ENCODE data around the gene DHRSX.
"Not testable (repeated sequence)": the region's sequence is repeated elsewhere in the genome, so short reads cannot be mapped to it uniquely, and the experiment has no call there.

DHRSX gene

GRCh38 chrX:2314831-2315365, 185.9 kb downstream of the DHRSX start:
- DNase-seq (ENCODE audit: low spot score), result no peak

DNA sequence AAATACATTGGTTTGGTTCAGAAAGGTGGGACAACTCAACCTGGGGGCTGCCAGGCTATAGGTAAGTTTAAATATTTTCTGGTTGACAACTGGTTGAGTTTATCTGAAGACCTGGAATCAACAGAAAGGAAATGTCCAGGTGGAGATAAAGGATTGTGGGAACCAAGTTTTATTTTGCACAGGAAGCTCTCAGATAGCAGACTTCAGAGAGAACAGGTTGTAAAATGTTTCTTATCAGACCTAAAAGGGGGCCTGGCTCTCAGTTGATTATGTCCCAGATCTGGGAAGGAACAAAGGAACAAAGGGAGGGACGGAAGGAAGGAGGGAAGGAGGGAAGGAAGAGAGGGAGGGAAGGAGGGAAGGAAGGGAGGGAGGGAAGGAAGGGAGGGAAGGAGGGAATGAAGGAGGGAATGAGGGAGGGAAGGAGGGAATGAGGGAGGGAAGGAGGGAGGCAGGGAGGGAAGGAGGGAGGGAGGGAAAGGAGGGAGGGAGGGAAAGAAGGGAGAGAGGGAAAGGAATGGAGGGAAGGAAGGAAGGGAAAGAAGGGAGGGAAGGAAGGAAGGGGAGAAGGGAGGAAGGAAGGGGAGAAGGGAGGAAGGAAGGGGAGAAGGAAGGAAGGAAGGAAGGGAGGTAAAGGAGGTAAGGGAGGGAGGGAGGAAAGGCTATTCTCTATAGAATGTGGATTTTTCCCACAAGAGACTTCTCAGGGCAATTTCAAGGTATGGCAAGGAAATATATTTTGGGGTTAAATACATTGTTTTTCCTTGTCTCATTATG, 186.7 kb downstream of the DHRSX start:
- DNase-seq (ENCODE audit: low spot score), result no peak

- DNase-seq (ENCODE audit: low spot score), result not testable (repeated sequence)
These were observed 188.7 kb downstream of the DHRSX start for GRCh38 chrX:2312061-2312591.

DNA sequence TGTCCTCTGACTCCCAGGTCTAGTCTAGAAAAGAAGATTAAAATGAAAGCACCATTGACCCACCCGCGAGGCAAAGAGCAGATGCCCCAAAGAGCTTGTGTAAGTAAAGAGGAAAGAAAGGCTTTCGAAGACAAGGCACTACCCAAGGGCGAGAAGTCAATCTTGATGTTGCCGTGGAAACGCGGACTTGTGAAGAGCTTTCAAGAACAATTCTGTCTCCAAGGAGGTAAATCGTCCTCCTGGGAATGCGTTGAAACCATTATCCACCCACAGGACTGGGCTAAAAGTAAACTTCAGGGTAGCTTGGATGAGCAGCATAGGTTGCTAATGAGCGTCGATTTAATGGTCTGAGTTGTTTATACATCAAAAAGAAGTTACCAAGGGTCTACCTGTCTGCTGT, 189.3 kb downstream of the DHRSX start:
- no peak for DNase-seq (ENCODE audit: low spot score)

GRCh38 chrX:2301901-2302300, 198.9 kb downstream of the DHRSX start:
- DNase-seq (ENCODE audit: low spot score), result no peak

GRCh38 chrX:2299871-2300270, 200.9 kb downstream of the DHRSX start:
- no peak for DNase-seq (ENCODE audit: low spot score)

DNA sequence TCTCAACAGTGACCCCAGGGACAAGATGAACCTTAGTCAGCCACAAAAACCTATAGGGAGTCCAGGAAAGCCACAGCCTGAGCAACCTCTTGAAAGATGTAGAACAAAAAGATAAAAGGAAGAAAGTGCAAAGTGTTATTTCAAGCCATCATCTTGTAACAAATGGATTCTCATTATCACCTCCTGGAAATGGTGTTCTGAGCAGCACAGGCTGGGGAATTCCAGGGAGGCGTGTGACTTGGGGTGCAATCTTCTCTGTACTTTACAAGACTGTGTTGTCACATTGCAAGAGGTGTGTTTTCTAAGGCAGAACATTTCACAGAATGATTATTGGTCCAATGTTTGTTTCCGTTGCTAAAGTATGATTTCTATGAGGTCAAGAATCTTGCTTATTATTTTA, 214.0 kb downstream of the DHRSX start:
- DNase-seq (ENCODE audit: low spot score), result no peak

GRCh38 chrX:2284601-2285000, 216.2 kb downstream of the DHRSX start:
- no peak for DNase-seq (ENCODE audit: low spot score)

- DNase-seq (ENCODE audit: low spot score), result no peak
These were observed 216.6 kb downstream of the DHRSX start for GRCh38 chrX:2284133-2284532.

GRCh38 chrX:2283111-2283859, 217.5 kb downstream of the DHRSX start:
- DNase-seq (ENCODE audit: low spot score), result no peak

- DNase-seq (ENCODE audit: low spot score), result no peak
These were observed 218.2 kb downstream of the DHRSX start for GRCh38 chrX:2282490-2283090.

- no peak for DNase-seq (ENCODE audit: low spot score)
These were observed 228.4 kb downstream of the DHRSX start for GRCh38 chrX:2272337-2272736.

GRCh38 chrX:2271595-2271994, 229.2 kb downstream of the DHRSX start:
- DNase-seq (ENCODE audit: low spot score), result not testable (repeated sequence)

DNA sequence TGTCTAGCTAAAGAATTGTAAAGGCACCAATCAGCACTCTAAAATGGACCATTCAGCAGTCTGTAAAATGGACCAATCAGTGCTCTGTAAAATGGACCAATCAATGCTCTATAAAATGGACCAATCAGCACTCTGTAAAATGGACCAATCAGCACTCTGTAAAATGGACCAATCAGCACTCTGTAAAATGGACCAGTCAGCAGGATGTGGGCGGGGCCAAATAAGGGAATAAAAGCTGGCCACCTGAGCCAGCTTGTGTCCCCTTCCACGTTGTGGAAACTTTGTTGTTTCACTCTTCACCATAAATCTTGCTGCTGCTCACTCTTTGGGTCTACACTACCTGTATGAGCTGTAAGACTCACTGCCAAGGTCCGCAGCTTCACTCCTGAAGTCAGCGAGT, 230.0 kb downstream of the DHRSX start:
- not testable (repeated sequence) for DNase-seq (ENCODE audit: low spot score)

DNA sequence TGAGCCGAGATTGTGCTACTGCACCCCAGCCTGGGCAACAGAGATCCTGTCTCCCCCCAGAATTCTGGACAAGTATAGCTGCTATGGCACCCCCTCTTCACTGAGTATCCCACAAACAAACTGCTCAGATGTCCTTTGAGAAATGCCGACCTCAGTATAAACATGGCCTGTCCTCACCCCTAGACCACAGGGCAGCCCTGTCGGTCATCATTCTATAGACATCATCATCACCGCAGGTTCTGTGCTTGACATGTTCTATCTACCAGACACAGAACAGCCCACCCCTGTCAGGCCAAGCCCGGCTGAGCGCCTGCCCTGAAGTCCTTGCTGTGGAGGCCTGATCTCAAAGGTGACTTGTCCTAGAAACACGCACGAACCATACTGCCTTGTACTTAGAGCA, 232.9 kb downstream of the DHRSX start:
- DNase-seq (ENCODE audit: low spot score), result no peak

DNA sequence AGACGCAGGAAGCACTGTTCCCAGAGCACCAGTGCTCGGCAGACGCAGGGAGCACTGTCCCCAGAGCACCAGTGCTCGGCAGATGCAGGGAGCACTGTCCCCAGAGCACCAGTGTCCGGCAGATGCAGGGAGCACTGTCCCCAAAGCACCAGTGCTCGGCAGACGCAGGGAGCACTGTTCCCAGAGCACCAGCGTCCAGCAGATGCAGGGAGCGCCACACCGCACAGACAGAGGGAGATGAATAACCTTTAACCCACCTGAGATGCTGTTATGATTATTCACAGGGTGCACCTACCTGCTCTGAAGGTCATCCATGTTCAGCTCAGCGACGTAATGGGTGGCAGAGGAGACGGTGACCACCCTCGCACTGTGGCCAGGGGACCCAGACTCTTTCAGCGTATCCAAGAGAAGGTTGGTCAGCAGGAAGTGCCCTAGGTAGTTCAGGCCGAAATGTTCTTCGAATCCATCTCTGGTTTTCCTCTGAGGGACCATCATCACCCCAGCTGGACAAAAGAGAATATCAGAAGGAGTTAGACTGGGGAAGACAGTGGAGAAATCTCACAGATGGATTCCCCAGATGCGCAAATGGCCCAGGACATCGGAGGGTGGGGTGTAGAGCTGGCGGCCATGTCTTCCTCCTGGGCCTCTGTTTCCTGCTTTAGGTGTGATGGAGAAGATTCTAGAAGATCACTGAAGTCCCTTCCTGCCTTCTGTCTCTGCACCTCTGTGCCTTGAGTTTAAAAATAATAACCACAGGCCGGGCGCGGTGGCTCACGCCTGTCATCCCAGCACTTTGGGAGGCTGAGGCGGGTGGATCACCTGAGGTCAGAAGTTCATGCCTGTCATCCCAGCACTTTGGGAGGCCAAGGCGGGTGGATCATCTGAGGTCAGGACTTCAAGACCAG, 234.1 kb downstream of the DHRSX start:
- DNase-seq (ENCODE audit: low spot score), result no peak

DNA sequence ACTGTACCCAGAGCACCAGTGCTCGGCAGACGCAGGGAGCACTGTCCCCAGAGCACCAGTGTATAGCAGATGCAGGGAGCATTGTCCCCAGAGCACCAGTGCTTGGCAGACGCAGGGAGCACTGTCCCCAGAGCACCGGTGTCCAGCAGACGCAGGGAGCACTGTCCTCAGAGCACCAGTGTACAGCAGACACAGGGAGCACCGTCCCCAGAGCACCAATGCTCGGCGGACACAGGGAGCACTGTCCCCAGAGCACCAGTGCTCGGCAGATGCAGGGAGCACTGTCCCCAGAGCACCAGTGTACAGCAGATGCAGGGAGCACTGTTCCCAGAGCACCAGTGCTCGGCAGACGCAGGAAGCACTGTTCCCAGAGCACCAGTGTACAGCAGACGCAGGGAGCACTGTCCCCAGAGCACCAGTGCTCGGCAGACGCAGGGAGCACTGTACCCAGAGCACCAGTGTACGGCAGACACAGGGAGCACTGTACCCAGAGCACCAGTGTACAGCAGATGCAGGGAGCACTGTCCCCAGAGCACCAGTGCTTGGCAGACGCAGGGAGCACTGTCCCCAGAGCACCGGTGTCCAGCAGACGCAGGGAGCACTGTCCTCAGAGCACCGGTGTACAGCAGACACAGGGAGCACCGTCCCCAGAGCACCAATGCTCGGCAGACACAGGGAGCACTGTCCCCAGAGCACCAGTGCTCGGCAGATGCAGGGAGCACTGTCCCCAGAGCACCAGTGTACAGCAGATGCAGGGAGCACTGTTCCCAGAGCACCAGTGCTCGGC, 234.9 kb downstream of the DHRSX start:
- not testable (repeated sequence) for DNase-seq (ENCODE audit: low spot score)

GRCh38 chrX:2264179-2265030, 236.4 kb downstream of the DHRSX start:
- DNase-seq (ENCODE audit: low spot score), result no peak

DNA sequence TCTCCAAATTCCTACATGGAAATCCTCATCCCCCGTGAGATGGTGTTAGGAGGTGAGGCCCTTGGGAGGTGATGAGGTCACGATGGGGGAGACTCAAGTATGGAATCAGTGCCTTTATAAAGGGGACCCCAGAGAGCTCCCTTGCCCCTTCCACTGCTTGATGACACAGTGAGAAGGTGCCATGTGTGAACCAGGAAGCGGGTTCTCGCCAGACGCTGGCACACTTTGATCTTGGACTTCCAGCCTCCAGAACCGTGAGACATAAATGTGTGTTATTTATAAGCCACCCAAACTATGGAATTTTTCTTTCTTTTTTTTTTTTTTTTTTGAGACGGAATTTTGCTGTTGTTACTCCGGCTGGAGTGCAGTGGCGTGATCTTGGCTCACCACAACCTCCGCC, 237.6 kb downstream of the DHRSX start:
- no peak for DNase-seq (ENCODE audit: low spot score)

GRCh38 chrX:2262668-2263055, 238.1 kb downstream of the DHRSX start:
- DNase-seq (ENCODE audit: low spot score), result no peak

Data from CD4-positive, alpha-beta T cell treated with Interleukin-15 for 4 hours (primary cell).